ENCODE data around the gene GSTT2.

The GSTT2 gene

GRCh38 chr22:24008381-24009226, 28.7 kb downstream of the GSTT2 start:
- no peak for DNase-seq

GRCh38 chr22:24009227-24010017, 29.5 kb downstream of the GSTT2 start:
- DNase-seq = no peak

- DNase-seq = no peak
Observed at GRCh38 chr22:24010018-24010391, 30.1 kb downstream of the GSTT2 start.

GRCh38 chr22:24011735-24012068, 31.8 kb downstream of the GSTT2 start:
- DNase-seq = no peak

GRCh38 chr22:24016156-24016555, 36.2 kb downstream of the GSTT2 start:
- no peak for DNase-seq

- no peak for DNase-seq
Observed at GRCh38 chr22:24021304-24021703, 41.4 kb downstream of the GSTT2 start.

- DNase-seq = no peak
Observed at GRCh38 chr22:24023204-24023789, 43.4 kb downstream of the GSTT2 start.

- no peak for DNase-seq
Observed at GRCh38 chr22:24024354-24024753, 44.4 kb downstream of the GSTT2 start.

- no peak for DNase-seq
Observed at GRCh38 chr22:24025475-24025874, 45.5 kb downstream of the GSTT2 start.

GRCh38 chr22:24026056-24026455, 46.1 kb downstream of the GSTT2 start:
- DNase-seq = no peak

- DNase-seq = no peak
Observed at GRCh38 chr22:24026733-24027132, 46.8 kb downstream of the GSTT2 start.

- no peak for DNase-seq
Observed at GRCh38 chr22:24027389-24027975, 47.5 kb downstream of the GSTT2 start.

- DNase-seq = no peak
Observed at GRCh38 chr22:24027991-24028390, 48.1 kb downstream of the GSTT2 start.

- DNase-seq = no peak
Observed at GRCh38 chr22:24028533-24028932, 48.6 kb downstream of the GSTT2 start.

- DNase-seq = no peak
Observed at GRCh38 chr22:24029304-24029703, 49.4 kb downstream of the GSTT2 start.

- no peak for DNase-seq
Observed at GRCh38 chr22:24030186-24030702, 50.3 kb downstream of the GSTT2 start.
